ENCODE data around the gene SIGLEC6.
A peak's percentile ranks its signal among the peaks of the same experiment; 100 is the strongest.

Gene SIGLEC6

GRCh38 chr19:51491586-51491985 lies 39.9 kb downstream of the SIGLEC6 start:
- no peak overlapping the region for H3K4me3 Mint-ChIP-seq
- peaks cover 43 to 48% of the 10 kb centered on the region in 2 donors for H3K27me3 Mint-ChIP-seq
- no peak overlapping the region for H3K27ac Mint-ChIP-seq
- no peaks in the 10 kb centered on the region for H3K4me1 Mint-ChIP-seq (ENCODE audit: low read depth in 2 of 2)
- ATAC-seq (replicated peaks) (no peak), DNase-seq (no peak)
- no peaks in the 10 kb centered on the region for H3K9me3 Mint-ChIP-seq
- no peaks in the 10 kb centered on the region for H3K36me3 Mint-ChIP-seq (ENCODE audit: insufficient read depth)

- no peak for ATAC-seq (replicated peaks)
- H3K27ac Mint-ChIP-seq = no peak overlapping the region
- H3K27me3 Mint-ChIP-seq = peaks cover 45 to 46% of the 10 kb centered on the region in 2 donors
- no peaks in the 10 kb centered on the region for H3K4me1 Mint-ChIP-seq (ENCODE audit: low read depth in 2 of 2)
- H3K9me3 Mint-ChIP-seq = no peaks in the 10 kb centered on the region
- H3K4me3 Mint-ChIP-seq = no peak overlapping the region
- no peaks in the 10 kb centered on the region for H3K36me3 Mint-ChIP-seq (ENCODE audit: insufficient read depth)
- DNase-seq = no peak
Observed at GRCh38 chr19:51490676-51491075, 40.8 kb downstream of the SIGLEC6 start.

- no peaks in the 10 kb centered on the region for H3K4me1 Mint-ChIP-seq (ENCODE audit: low read depth in 2 of 2)
- H3K4me3 Mint-ChIP-seq = no peak overlapping the region
- DNase-seq (no peak), ATAC-seq (replicated peaks) (no peak)
- H3K36me3 Mint-ChIP-seq (ENCODE audit: insufficient read depth) = no peaks in the 10 kb centered on the region
- H3K27me3 Mint-ChIP-seq = peaks cover 44 to 57% of the 10 kb centered on the region in 2 donors
- H3K27ac Mint-ChIP-seq = no peak overlapping the region
- no peaks in the 10 kb centered on the region for H3K9me3 Mint-ChIP-seq
Observed at GRCh38 chr19:51489113-51489512, 42.4 kb downstream of the SIGLEC6 start.

- Mint-ChIP-seq H3K36me3 (ENCODE audit: insufficient read depth) (no peaks in the 10 kb centered on the region), H3K9me3 (no peaks in the 10 kb centered on the region), H3K27ac (no peak overlapping the region), H3K4me1 (ENCODE audit: low read depth in 2 of 2) (no peaks in the 10 kb centered on the region), H3K4me3 (no peak overlapping the region), H3K27me3 (peaks cover 40 to 56% of the 10 kb centered on the region in 2 donors)
- ATAC-seq (replicated peaks) (no peak), DNase-seq (no peak)
Observed at GRCh38 chr19:51488491-51488890, 43.0 kb downstream of the SIGLEC6 start.

- Mint-ChIP-seq H3K27me3 (peaks cover 40 to 54% of the 10 kb centered on the region in 2 donors), H3K27ac (no peak overlapping the region), H3K4me1 (ENCODE audit: low read depth in 2 of 2) (no peaks in the 10 kb centered on the region), H3K4me3 (no peak overlapping the region), H3K36me3 (ENCODE audit: insufficient read depth) (no peaks in the 10 kb centered on the region), H3K9me3 (no peaks in the 10 kb centered on the region)
- ATAC-seq (replicated peaks) (no peak), DNase-seq (no peak)
Observed at GRCh38 chr19:51485960-51486660, 45.4 kb downstream of the SIGLEC6 start.

- H3K9me3 Mint-ChIP-seq = no peaks in the 10 kb centered on the region
- DNase-seq = no peak
- H3K36me3 Mint-ChIP-seq (ENCODE audit: insufficient read depth) = no peaks in the 10 kb centered on the region
- H3K4me3 Mint-ChIP-seq = no peak overlapping the region
- no peaks in the 10 kb centered on the region for H3K4me1 Mint-ChIP-seq (ENCODE audit: low read depth in 2 of 2)
- peaks cover 75 to 91% of the 10 kb centered on the region in 2 donors for H3K27me3 Mint-ChIP-seq
- H3K27ac Mint-ChIP-seq = no peak overlapping the region
- no peak for ATAC-seq (replicated peaks)
Observed at GRCh38 chr19:51480590-51480989, 50.9 kb downstream of the SIGLEC6 start.

- H3K4me1 Mint-ChIP-seq (ENCODE audit: low read depth in 2 of 2) = no peaks in the 10 kb centered on the region
- H3K4me3 Mint-ChIP-seq = no peak overlapping the region
- DNase-seq (no peak), ATAC-seq (replicated peaks) (no peak)
- no peak overlapping the region for H3K27ac Mint-ChIP-seq
- H3K36me3 Mint-ChIP-seq (ENCODE audit: insufficient read depth) = peaks cover 3% of the 10 kb centered on the region
- no peaks in the 10 kb centered on the region for H3K9me3 Mint-ChIP-seq
- peaks cover 77 to 91% of the 10 kb centered on the region in 2 donors for H3K27me3 Mint-ChIP-seq
Observed at GRCh38 chr19:51479531-51480331, 51.7 kb downstream of the SIGLEC6 start.

- no peak for ATAC-seq (replicated peaks)
- DNase-seq = no peak
- H3K36me3 Mint-ChIP-seq (ENCODE audit: insufficient read depth) = peaks cover 3% of the 10 kb centered on the region
- peaks cover 80 to 93% of the 10 kb centered on the region in 2 donors for H3K27me3 Mint-ChIP-seq
- H3K9me3 Mint-ChIP-seq = no peaks in the 10 kb centered on the region
- H3K27ac Mint-ChIP-seq = no peak within 1 kb of the TSS
- no peak within 1 kb of the TSS for H3K4me3 Mint-ChIP-seq
- H3K4me1 Mint-ChIP-seq (ENCODE audit: low read depth in 2 of 2) = no peaks in the 10 kb centered on the region
Observed at GRCh38 chr19:51478381-51479234, 52.9 kb downstream of the SIGLEC6 start, which contains the start of gene CEACAM18. Gene CEACAM18, plus strand, starts transcription at chr19:51478539.

GRCh38 chr19:51477344-51477743 lies 54.1 kb downstream of the SIGLEC6 start:
- DNase-seq (no peak), ATAC-seq (replicated peaks) (no peak)
- Mint-ChIP-seq H3K27ac (no peak overlapping the region), H3K4me3 (no peak overlapping the region), H3K4me1 (ENCODE audit: low read depth in 2 of 2) (peaks cover 0 to 7% of the 10 kb centered on the region in 2 donors), H3K27me3 (peaks cover 82 to 93% of the 10 kb centered on the region in 2 donors), H3K9me3 (no peaks in the 10 kb centered on the region), H3K36me3 (ENCODE audit: insufficient read depth) (peaks cover 3% of the 10 kb centered on the region)

GRCh38 chr19:51476164-51476563 lies 55.3 kb downstream of the SIGLEC6 start:
- peaks cover 75 to 94% of the 10 kb centered on the region in 2 donors for H3K27me3 Mint-ChIP-seq

GRCh38 chr19:51473009-51473707 lies 58.3 kb downstream of the SIGLEC6 start:
- DNase-seq (peak; percentile 80 to 82 (median 81)), ATAC-seq (replicated peaks) (peak; percentile 79)
- Mint-ChIP-seq H3K4me3 (no peak overlapping the region), H3K36me3 (ENCODE audit: insufficient read depth) (peaks cover 3% of the 10 kb centered on the region), H3K27me3 (peaks cover 51 to 81% of the 10 kb centered on the region in 2 donors), H3K27ac (no peak overlapping the region), H3K9me3 (no peaks in the 10 kb centered on the region), H3K4me1 (ENCODE audit: low read depth in 2 of 2) (peaks cover 2 to 7% of the 10 kb centered on the region in 2 donors)

More at GRCh38 chr19:51476164-51476563, 55.3 kb downstream of the SIGLEC6 start:
- DNase-seq (no peak), ATAC-seq (replicated peaks) (no peak)
- no peak overlapping the region for H3K27ac Mint-ChIP-seq
- no peaks in the 10 kb centered on the region for H3K9me3 Mint-ChIP-seq
- H3K36me3 Mint-ChIP-seq (ENCODE audit: insufficient read depth) = peaks cover 3% of the 10 kb centered on the region
- H3K4me1 Mint-ChIP-seq (ENCODE audit: low read depth in 2 of 2) = peaks cover 0 to 7% of the 10 kb centered on the region in 2 donors
- H3K4me3 Mint-ChIP-seq = no peak overlapping the region

- Mint-ChIP-seq H3K4me3 (no peak overlapping the region), H3K27me3 (peaks cover 49 to 79% of the 10 kb centered on the region in 2 donors), H3K27ac (no peak overlapping the region), H3K36me3 (ENCODE audit: insufficient read depth) (peaks cover 3% of the 10 kb centered on the region), H3K9me3 (no peaks in the 10 kb centered on the region), H3K4me1 (ENCODE audit: low read depth in 2 of 2) (peaks cover 4 to 7% of the 10 kb centered on the region in 2 donors)
- no peak for DNase-seq
- ATAC-seq (replicated peaks) = no peak
Observed at GRCh38 chr19:51472607-51473006, 58.9 kb downstream of the SIGLEC6 start.

- no peaks in the 10 kb centered on the region for H3K9me3 Mint-ChIP-seq
- H3K4me3 Mint-ChIP-seq = no peak overlapping the region
- H3K36me3 Mint-ChIP-seq (ENCODE audit: insufficient read depth) = peaks cover 3% of the 10 kb centered on the region
- DNase-seq (no peak), ATAC-seq (replicated peaks) (no peak)
- H3K27ac Mint-ChIP-seq = no peak overlapping the region
- H3K4me1 Mint-ChIP-seq (ENCODE audit: low read depth in 2 of 2) = peaks cover 4 to 7% of the 10 kb centered on the region in 2 donors
- H3K27me3 Mint-ChIP-seq = peaks cover 45 to 84% of the 10 kb centered on the region in 2 donors
Observed at GRCh38 chr19:51471527-51471926, 59.9 kb downstream of the SIGLEC6 start.

Data from effector memory CD8-positive, alpha-beta T cell (primary cell).